Globus pallidus (tissue), 1 donor: ENCODE measurements around the gene NTPCR.
"Not testable (repeated sequence)": the region's sequence is repeated elsewhere in the genome, so short reads cannot be mapped to it uniquely, and the experiment has no call there.

ENCODE experiments used
- DNase-seq: peaks from one replicate; pipeline ENCODE4 v3.0.0-alpha.2; 2015; ENCODE audit warnings: low spot score

Gene NTPCR, protein sequence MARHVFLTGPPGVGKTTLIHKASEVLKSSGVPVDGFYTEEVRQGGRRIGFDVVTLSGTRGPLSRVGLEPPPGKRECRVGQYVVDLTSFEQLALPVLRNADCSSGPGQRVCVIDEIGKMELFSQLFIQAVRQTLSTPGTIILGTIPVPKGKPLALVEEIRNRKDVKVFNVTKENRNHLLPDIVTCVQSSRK

DNA sequence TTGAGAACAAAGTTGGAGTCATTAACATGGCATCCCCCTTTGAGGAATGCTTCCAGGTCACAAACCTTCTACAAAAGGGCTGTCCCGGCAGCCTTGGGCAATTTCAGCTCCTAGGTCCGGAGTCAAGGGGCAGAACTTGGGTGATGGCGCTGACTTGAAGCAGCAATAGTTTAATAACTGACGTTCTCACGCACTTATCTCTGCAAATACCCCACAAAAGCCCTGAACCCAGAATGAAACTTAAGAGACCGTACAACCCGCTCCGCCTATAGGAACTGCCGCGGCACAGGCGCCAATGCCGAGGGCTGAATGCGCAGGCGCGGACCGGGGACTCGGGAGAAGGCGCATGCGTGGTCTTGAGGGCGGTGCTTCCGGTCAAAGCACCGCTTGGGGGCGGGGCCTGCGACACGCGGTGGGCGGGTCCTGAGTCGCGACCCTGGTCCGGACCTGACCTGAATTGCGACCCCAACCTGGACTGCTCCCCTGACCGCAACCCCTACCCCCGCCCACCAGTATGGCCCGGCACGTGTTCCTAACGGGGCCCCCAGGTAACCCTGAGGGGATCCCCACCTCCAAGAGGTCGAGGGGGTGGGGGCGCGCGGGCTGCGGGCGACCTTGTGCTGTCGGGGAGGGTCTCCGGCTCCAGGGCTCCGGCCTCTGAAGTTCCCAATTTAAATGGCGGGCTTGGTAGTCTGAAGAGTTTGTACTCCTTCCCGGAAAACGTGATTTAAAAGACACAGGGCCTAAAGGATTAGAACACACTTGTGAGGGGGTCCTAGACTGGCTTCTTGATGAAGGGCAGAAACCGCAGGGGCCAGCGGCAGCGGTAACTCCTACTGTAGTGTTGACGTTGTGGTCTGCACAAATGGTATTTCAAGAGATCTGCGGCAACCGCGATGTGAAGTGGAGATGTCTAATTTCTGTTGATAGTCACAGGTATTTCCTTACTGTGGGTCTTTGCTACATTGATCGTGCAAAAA lies at the start of gene NTPCR:
NTPCR (plus strand) TSS at position 415 of the 980 bp plus-strand sequence; CDS start at position 515, 100 bp downstream.
- DNase-seq, result peak; percentile 92

DNA sequence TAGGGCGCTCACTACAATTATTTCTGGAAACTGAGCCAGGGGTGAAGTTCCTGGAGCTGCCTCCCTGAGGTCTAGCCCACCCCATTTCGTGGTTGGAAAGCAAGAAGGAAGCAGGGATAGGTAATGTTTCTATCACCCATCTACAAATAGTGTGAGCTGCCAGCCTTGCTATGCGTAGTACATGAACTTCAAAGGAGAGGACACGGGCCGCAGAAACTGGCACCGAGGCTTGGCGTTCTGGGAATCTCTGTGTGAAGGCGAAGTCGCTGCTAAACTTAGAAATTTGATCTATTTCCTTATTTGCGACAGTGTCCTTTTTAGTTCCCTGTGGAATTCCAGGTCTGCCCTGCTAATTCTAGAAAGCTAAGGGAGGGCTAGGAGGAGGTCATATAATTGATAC lies 49.6 kb upstream of the NTPCR start:
- no peak for DNase-seq

DNA sequence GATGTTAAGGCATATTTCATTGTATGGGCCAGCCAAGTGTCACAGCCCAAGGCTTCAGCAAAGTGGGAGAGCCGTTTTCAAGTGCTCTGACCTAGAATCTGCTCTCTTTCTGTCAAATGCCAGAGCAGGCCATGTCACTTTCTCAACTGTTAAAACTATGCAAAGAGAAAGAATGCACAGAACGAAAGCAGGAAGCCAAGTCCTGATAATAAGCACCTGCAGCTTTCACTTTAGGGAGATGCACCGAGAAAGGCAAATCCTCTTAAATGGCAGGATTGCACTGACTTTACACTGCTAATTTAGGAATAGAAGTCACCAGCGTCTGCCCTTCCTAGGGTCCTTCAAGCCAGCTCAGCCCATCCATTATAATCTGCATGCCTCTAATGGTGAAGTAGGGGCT lies 49.2 kb upstream of the NTPCR start:
- DNase-seq, result no peak

DNA sequence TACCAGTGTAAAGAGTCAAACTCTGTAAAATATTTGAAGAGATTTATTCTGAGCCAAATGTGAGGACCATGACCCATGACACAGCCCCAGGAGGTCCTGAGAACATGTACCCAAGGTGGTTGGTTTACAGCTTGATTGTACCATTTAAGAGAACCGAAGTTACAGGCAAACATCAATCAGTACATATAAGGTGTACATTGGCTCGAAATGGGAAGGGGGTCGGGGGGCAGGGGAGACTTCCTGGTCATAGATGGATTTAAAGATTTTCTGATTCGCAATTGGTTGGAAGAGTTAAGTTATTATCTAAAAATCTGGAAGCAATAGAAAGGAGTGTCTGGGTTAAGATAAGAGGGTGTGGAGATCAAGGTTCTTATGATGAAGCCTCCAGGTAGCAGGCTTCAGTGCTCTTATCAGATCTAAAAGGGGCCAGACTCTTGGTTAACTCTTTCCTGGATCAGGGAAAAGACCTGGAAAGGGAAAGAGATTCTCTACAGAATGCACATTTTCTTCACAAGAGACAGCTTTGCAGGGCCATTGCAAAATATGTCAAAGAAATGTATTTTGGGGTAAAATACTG lies 47.5 kb upstream of the NTPCR start:
- DNase-seq, result no peak

DNA sequence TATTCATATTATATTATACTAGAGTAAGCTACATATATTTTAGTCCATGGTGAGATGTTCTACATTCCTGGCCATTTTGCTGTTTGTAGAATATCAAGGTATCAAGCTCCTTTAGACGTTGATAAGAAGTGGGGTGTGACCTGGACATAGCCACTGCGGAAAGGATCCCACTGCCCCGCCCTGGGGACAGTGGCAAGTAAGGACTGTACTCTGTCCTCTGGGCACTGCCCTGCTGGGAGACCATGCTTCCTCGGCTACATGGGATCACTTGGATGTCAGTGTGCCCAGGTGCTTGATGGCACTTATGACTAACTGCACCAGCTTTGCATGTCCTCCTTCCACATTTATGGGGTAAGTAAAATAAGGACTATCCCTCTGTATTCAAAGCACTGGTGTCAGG lies 46.3 kb upstream of the NTPCR start:
- DNase-seq, result no peak

DNA sequence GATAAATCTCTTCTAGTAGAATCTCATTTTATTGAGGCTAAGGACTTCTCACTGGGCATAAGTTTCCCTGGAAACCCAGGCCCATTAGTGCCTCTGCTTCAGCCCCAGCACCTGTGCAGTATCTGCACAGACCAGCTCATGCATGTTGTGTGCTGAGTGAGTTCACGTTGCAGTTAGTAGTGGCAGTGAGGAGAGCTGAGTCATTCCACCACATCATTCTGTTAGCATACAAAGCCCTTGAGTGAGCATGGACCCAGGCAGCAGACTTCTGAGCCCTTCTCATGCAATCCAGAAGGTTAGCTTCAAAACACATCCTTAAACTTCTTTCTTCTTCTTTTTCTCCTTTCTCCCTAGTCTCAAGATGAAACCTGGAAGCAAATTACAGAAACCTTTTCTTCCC lies 45.8 kb upstream of the NTPCR start:
- DNase-seq, result no peak

DNA sequence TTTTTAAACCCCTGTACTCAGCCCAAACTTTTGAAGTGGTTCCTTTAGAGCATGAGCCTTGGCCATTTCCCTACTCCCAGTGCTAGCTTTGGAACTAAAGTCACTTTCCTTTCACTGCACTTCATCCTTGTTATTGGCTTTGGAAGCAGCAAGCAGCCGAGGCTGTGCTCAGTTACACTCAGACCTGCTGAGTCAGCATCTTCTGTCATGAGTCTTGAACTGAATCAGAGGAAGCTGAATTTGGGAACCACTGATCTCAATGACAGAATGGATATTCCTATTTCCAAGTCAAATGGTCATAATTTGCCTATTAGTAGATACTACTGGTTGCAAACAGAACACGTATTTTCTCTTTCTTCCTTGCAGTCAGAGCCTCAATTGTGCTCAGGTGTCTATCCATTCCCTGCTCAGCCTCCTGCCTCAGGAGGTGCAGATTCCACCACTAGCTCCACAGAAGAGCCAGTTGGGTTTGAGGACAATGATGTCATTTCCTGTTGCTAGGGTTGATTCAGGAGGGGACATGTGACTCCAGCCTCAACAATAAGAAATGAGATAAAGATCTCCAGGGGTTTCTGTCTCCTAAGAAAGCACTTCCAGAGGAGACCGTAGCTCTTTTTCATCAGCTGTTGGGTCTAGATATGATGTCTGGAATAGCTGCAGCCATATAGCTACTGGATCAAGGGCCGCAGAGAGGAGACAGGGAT lies 44.9 kb upstream of the NTPCR start:
- DNase-seq, result no peak

DNA sequence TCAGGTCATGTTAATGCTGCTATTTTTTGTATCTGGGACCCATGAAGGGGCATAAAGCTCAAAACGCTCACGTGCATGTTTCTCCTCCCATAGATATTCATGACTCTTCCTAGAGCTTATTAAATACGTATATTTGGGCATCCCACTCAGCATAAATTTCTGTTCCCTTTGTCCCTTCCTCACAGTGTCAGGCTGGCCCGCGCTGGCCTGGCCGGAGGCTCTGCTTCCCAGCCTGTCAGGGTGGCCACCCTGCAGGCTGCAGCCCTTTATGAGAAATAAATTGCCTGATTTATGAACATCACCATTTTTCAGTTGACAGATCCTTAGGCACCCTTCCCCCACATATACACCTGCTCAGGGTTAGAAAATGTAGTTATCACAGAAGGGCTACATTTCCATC lies 44.0 kb upstream of the NTPCR start:
- no peak for DNase-seq

DNA sequence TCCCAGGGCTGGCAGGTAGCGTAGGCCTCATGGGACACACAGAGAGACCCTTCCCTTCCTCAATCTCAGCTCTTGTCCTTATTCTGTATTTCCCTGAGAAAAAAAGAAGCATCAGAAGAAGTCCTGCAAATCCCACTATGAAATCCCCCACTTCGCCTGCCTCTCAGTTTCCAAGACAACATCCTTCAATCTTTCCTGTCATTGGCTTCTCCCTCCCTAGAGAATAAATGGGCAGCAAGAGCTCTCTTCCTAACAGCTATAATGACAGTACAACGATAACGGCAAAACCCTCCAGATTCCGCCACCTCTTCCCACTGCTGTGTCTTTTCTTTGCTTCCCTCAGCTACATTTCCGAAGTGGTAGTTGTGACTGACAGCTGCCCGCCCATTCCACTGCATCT lies 41.6 kb upstream of the NTPCR start:
- no peak for DNase-seq

DNA sequence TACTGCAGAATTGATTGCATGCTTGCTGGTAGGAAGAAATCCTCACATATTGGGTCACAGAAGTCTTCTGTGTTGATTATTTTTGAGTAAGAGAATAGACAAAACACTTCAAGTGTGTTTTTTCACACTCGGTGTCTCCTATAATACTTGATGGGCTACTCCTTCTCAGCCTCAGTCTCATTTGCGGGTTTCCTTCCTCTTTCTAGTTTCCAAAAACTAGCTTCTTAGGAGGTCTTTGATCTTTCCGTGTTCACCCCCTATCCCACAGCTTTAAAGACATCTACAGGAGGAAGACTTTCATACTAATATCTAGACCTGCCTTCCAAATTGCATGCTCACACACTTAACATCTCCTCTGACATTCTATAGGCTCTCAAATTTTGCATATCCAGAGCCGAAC lies 40.7 kb upstream of the NTPCR start:
- no peak for DNase-seq

DNA sequence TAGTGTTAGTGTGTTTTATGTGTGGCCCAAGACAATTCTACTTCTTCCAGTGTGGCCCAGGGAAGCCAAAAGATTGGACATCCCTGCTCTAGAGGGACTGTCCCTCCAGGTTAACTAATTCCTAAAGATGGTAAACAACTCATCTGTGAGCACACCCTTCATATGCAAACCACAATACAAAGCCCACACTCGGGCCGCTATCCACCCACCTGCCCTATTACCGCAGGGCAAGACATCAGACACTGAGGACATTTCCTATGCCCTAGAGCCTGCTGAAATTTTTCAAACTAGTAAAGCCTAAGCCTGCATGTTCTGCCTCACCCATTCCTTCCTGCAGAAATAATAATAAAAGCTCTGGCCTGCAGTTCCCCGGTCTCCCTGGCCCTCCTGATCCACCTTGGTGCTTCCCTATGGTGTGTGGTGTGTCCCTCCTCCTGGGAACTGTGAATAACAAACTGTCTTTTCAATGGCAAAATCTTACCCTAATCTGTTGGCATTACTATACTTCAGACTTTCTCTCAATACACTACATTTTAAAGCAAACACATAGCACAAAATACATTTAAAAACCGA lies 39.3 kb upstream of the NTPCR start:
- DNase-seq, result no peak

DNA sequence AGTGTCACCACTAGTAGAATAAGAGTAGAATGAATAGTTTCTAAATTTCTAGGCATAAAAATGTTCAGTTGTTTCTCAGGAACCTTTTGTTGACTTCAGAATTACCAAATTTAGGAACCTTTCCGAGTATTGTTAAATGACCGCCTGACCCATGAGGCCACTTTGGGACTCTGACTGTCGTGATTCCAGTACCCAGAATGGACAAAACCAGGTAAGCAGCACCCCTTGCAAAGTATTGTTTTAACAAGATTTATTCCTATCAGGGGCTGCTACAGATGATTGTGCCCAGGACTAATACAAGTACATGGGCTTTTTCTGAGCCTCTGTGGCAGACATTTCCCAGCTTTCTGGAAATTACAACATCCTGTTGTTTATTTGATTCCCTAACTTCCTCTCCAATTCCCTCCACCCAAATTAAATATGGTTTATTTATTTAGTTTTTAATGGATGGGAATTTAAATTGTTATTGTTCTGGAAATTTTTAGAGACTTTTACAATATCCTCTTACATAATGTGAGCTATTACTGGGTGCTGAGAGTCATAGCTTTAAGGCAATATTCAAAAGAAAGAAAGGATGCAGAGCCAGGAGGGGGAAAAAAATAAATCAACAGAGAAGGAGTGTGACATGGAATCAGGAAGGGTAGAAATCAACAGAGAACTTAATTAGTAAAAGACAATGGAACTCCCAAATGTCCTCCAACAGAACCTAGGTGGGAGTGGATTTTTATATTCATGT lies 37.4 kb upstream of the NTPCR start:
- DNase-seq, result no peak

DNA sequence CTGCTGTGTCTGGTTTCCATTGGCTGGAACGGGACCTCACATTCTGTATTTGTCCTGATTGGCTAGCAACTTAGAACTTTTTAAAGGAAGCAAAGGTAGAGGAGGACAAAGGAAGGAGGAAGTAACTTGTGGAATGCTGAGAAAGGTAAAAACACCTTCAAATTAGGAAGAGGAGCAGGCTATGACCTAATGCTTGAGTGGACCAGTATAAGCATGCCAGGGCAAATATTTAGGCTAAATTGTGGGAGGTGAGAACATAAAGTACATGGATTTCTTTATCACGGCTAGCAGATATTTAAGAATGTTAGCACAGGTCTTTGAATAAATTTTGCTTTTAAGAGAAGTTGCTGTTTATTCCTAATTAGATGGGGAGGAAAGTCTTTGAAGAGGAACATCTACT lies 36.1 kb upstream of the NTPCR start:
- not testable (repeated sequence) for DNase-seq

DNA sequence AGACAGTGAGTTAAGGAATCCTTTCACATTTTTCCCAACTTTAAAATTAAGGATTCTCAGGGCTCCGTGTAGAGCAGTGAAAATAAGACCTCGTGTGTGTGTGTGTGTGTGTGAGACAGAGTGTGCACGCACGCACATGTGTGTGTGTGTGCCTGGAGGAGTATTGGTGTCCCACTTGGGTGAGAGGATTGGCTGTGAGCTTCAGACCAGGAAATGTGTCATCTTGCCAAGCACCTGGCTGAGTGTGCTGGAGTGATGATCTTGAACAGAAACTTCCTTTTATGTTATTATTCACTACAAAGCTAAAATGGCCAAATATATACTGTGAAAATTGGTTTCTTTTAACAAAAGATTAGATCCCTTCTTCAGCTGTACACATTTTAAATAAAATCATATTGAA lies 35.2 kb upstream of the NTPCR start:
- DNase-seq, result no peak

DNA sequence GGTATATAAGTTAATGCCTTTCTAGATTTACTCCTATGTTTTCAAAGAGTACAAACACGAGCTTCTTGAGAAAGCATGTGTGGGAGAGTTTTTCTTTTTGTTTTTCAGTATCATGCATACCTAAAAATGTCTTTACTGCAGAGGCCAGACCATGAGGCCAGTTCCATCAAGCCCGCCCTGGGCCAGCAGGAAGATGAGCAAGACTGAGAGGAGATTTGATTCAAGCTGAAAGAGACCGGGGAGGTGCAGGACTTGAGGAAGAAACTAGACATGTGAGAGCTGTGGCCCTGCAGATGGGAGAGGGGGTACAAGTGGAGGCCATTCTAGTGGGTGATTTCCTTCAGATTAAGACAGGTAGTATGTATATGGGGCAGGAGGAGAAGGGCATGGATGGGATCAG lies 33.4 kb upstream of the NTPCR start:
- DNase-seq, result no peak

DNA sequence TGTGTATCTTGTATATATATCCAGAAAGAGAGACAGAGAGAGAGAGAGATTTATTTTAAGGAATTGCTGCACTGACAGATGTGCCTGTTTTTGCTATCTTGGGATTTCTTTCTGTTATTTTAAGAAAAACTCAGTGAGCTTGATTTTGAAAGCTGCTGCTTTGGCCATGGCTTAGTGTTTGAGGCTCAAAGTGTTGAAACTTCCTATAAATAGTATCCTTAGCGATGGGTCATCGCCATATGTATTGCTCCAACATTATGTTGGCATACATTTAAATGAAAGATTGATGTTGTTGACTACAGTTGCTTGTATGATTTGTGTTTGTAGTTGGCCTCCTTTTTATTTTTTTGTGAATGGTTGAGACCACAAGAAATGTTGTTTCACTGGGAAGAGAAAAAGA lies 29.0 kb upstream of the NTPCR start:
- DNase-seq, result no peak

DNA sequence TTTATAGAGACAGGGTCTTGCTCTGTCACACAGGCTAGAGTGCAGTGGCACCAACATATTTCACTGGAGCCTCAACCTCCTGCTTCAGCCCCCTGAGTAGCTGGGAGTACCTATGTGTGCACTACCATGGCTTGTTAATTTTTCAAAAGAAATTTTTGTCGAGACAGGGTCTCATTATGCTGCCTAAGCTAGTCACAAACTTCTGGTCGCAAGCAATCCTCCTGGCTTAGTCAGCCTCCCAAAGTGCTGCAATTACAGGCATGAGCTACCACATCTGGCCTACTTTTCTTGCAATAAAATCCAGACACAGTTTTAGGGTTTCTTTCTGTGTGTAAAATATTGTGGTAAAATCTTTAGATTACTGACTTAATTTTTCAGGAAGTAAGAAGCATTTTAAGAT lies 27.9 kb upstream of the NTPCR start:
- DNase-seq, result no peak

DNA sequence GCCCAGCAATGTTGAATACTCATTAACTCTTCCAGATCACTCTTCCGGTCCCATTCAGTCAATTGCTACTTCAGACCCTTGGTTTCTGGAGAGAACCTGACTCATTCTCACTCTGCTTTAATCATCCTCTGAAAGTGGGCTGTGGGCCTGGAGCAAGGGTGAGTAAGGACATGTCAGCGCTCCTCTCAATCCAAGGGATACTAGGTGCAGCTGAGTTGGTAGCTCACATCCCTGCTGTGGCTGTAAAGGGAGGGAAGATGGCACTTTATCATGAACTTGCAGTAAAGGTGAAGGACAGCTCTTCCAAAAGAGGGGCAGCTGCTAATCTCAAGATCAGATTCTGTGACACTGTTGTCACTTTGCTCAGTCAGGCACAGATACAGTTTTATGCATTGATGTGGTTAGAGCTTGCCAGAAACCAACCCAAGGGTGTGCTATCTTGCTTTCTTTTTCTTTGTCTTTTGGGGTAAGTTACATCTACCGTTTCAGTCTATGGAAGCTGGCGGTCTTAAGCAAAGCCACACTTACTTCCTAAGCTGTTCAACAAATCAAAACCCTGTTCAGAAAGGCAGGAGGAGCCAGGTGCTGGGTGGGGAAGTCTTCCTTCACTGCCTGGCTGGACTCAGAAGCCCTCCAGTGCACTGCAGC lies 26.5 kb upstream of the NTPCR start:
- no peak for DNase-seq

DNA sequence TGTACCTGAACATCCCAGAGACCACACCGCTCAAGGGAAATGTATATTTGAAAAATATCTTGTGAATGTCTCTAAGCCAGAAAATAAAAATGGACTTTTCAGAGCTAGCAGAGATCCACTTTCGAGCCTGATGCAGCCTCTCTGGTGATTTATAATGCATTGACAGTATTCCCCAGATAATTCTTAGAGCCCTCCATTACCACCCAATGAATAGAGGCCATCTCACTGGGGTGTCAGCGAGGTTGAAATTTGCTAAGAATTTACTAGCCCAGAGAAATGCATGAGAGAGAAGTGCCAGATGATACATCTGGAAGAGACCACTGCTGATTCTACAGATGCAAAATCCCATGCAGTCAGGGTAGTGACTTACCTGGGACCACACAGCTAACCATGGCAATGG lies 25.5 kb upstream of the NTPCR start:
- no peak for DNase-seq

DNA sequence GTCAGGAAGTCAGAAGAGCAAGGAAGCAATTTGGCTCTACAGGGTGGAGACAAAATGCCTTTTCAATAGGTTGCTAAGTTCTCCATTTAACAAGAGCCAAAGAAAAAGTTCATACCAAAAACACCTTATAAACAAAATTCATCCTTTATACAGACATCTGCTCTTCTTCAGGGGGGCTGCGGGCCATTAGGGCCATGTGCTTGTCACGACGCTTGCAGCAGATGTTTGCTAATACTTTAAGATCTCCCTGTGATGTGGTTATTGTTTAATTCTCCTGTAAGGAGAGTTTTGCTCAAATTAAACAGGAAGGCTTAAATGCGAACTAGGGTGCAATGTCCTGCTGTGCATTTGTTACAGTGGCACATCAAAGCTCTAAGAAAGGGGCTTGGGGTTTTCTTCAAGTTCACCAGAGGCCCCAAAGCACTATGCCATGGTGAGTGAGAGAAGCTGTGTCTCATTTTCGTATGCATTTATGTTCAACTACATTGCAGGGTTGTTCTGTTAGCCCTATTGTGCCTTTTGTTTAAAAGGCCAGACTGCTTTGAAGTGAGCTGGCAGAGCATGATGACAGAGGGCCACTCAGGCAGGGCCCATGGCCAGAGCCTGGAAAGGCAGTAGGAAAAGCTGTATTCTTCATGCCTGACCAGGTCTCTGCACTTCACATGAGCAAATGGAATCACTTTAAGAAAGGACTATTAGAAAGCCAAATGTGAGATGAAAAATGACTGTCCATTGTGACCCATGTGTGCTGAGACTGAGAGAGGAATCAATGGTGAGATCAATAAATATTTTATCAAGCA lies 24.8 kb upstream of the NTPCR start:
- no peak for DNase-seq
